ENCODE measurements around the gene DAP. TPM values are rescaled to one million over a fixed set of nuclear protein-coding genes. Genes with fewer than 3 reads are reported as not detected.
"Not testable (repeated sequence)": the region's sequence is repeated elsewhere in the genome, so short reads cannot be mapped to it uniquely, and the experiment has no call there.

DAP gene
- polyA plus RNA-seq, 1 donor from 2014 or later, result 105 TPM

GRCh38 chr5:10649666-10650380 is 111.2 kb downstream of the DAP start:
- peaks cover 1% of the 10 kb centered on the region for H3K36me3 Mint-ChIP-seq
- H3K27me3 Mint-ChIP-seq, result no peaks in the 10 kb centered on the region
- peaks cover 0 to 13% (median 8%) of the 10 kb centered on the region in 3 donors for H3K4me1 Mint-ChIP-seq
- no peak overlapping the region for H3K4me3 Mint-ChIP-seq
- no peak overlapping the region for H3K27ac Mint-ChIP-seq
- H3K9me3 Mint-ChIP-seq, result no peaks in the 10 kb centered on the region

- Mint-ChIP-seq H3K27ac (no peak overlapping the region), H3K27me3 (no peaks in the 10 kb centered on the region), H3K9me3 (no peaks in the 10 kb centered on the region), H3K36me3 (peaks cover 1% of the 10 kb centered on the region), H3K4me3 (no peak overlapping the region), H3K4me1 (peaks cover 8 to 19% (median 15%) of the 10 kb centered on the region in 3 donors)
These were observed 112.0 kb downstream of the DAP start for GRCh38 chr5:10648806-10649665.

- H3K4me3 Mint-ChIP-seq, result no peak overlapping the region
- H3K36me3 Mint-ChIP-seq, result no peaks in the 10 kb centered on the region
- H3K27me3 Mint-ChIP-seq, result no peaks in the 10 kb centered on the region
- H3K4me1 Mint-ChIP-seq, result peaks cover 21 to 30% (median 22%) of the 10 kb centered on the region in 3 donors
- H3K9me3 Mint-ChIP-seq, result no peaks in the 10 kb centered on the region
- no peak overlapping the region for H3K27ac Mint-ChIP-seq
These were observed 113.4 kb downstream of the DAP start for GRCh38 chr5:10647640-10648039.

- peak overlapping the region in 1 of 4 donors; percentile 5 for H3K4me3 Mint-ChIP-seq
- no peak overlapping the region for H3K27ac Mint-ChIP-seq
- no peaks in the 10 kb centered on the region for H3K27me3 Mint-ChIP-seq
- peaks cover 26 to 38% (median 38%) of the 10 kb centered on the region in 3 donors for H3K4me1 Mint-ChIP-seq
- H3K9me3 Mint-ChIP-seq, result no peaks in the 10 kb centered on the region
- no peaks in the 10 kb centered on the region for H3K36me3 Mint-ChIP-seq
These were observed 115.4 kb downstream of the DAP start for GRCh38 chr5:10645671-10646070.

GRCh38 chr5:10645146-10645545 is 115.9 kb downstream of the DAP start:
- Mint-ChIP-seq H3K4me1 (peaks cover 28 to 40% (median 38%) of the 10 kb centered on the region in 3 donors), H3K9me3 (peaks cover 0 to 2% (median 1%) of the 10 kb centered on the region in 3 donors), H3K4me3 (no peak overlapping the region), H3K27me3 (no peaks in the 10 kb centered on the region), H3K27ac (no peak overlapping the region), H3K36me3 (peaks cover 3% of the 10 kb centered on the region)

GRCh38 chr5:10644192-10644591 is 116.8 kb downstream of the DAP start:
- Mint-ChIP-seq H3K27me3 (no peaks in the 10 kb centered on the region), H3K36me3 (peaks cover 5% of the 10 kb centered on the region), H3K9me3 (peaks cover 0 to 5% (median 4%) of the 10 kb centered on the region in 3 donors), H3K4me3 (no peak overlapping the region), H3K27ac (peak overlapping the region in 1 of 3 donors; percentile 57), H3K4me1 (peaks cover 28 to 42% (median 38%) of the 10 kb centered on the region in 3 donors)

- peak overlapping the region in 2 of 4 donors; percentile 43 to 71 for H3K4me3 Mint-ChIP-seq
- H3K4me1 Mint-ChIP-seq, result peaks cover 31 to 42% (median 37%) of the 10 kb centered on the region in 3 donors
- H3K27ac Mint-ChIP-seq, result peak overlapping the region in 2 of 3 donors; percentile 15 to 36
- H3K27me3 Mint-ChIP-seq, result no peaks in the 10 kb centered on the region
- H3K9me3 Mint-ChIP-seq, result peaks cover 5 to 9% (median 5%) of the 10 kb centered on the region in 3 donors
- peaks cover 12% of the 10 kb centered on the region for H3K36me3 Mint-ChIP-seq
These were observed 118.7 kb downstream of the DAP start for GRCh38 chr5:10642367-10642766.

GRCh38 chr5:10639846-10640368 is 121.1 kb downstream of the DAP start:
- Mint-ChIP-seq H3K36me3 (peaks cover 12% of the 10 kb centered on the region), H3K27ac (peak overlapping the region; percentile 79 to 98 (median 86)), H3K4me1 (peaks cover 38 to 50% (median 39%) of the 10 kb centered on the region in 3 donors), H3K4me3 (peak overlapping the region in 2 of 4 donors; percentile 54), H3K27me3 (no peaks in the 10 kb centered on the region), H3K9me3 (peaks cover 5 to 9% (median 5%) of the 10 kb centered on the region in 3 donors)

GRCh38 chr5:10638723-10639122 is 122.3 kb downstream of the DAP start:
- Mint-ChIP-seq H3K4me3 (peak overlapping the region in 1 of 4 donors; percentile 63), H3K36me3 (peaks cover 12% of the 10 kb centered on the region), H3K27ac (peak overlapping the region; percentile 18 to 91 (median 54)), H3K4me1 (peaks cover 39 to 49% (median 40%) of the 10 kb centered on the region in 3 donors)
- H3K27me3 Mint-ChIP-seq, H3K9me3 Mint-ChIP-seq: not testable (repeated sequence)

- Mint-ChIP-seq H3K36me3 (peaks cover 12% of the 10 kb centered on the region), H3K4me3 (no peak overlapping the region), H3K27ac (peak overlapping the region; percentile 18 to 91 (median 88)), H3K9me3 (peaks cover 5 to 9% (median 5%) of the 10 kb centered on the region in 3 donors), H3K4me1 (peaks cover 38 to 46% (median 42%) of the 10 kb centered on the region in 3 donors), H3K27me3 (no peaks in the 10 kb centered on the region)
These were observed 123.1 kb downstream of the DAP start for GRCh38 chr5:10637944-10638343.

GRCh38 chr5:10636363-10637142 is 124.5 kb downstream of the DAP start:
- Mint-ChIP-seq H3K27ac (peak overlapping the region; percentile 98 to 100 (median 99)), H3K36me3 (peaks cover 12% of the 10 kb centered on the region)

GRCh38 chr5:10635867-10636350 is 125.1 kb downstream of the DAP start:
- Mint-ChIP-seq H3K36me3 (peaks cover 12% of the 10 kb centered on the region), H3K27ac (peak overlapping the region; percentile 98 to 100 (median 99)), H3K4me1 (peaks cover 37 to 45% (median 44%) of the 10 kb centered on the region in 3 donors), H3K27me3 (no peaks in the 10 kb centered on the region), H3K9me3 (peaks cover 5 to 9% (median 5%) of the 10 kb centered on the region in 3 donors), H3K4me3 (peak overlapping the region; percentile 67 to 92 (median 88))

More at GRCh38 chr5:10636363-10637142, 124.5 kb downstream of the DAP start:
- Mint-ChIP-seq H3K9me3 (peaks cover 5 to 9% (median 5%) of the 10 kb centered on the region in 3 donors), H3K4me1 (peaks cover 35 to 42% (median 40%) of the 10 kb centered on the region in 3 donors), H3K4me3 (peak overlapping the region in 3 of 4 donors; percentile 41 to 90 (median 87)), H3K27me3 (no peaks in the 10 kb centered on the region)

- Mint-ChIP-seq H3K9me3 (peaks cover 5 to 9% (median 5%) of the 10 kb centered on the region in 3 donors), H3K4me3 (peak overlapping the region; percentile 67 to 92 (median 88)), H3K27me3 (no peaks in the 10 kb centered on the region), H3K36me3 (peaks cover 12% of the 10 kb centered on the region), H3K4me1 (peaks cover 42 to 48% (median 46%) of the 10 kb centered on the region in 3 donors), H3K27ac (peak overlapping the region; percentile 98 to 100 (median 99))
These were observed 125.7 kb downstream of the DAP start for GRCh38 chr5:10635257-10635866.

All from IgD-negative memory B cell (primary cell).